Measurements from ENCODE around the gene TEC. TPM values are rescaled to one million over a fixed set of nuclear protein-coding genes. Genes with fewer than 3 reads are reported as not detected.
A peak's percentile ranks its signal among the peaks of the same experiment; 100 is the strongest.
"Not testable (repeated sequence)": the region's sequence is repeated elsewhere in the genome, so short reads cannot be mapped to it uniquely, and the experiment has no call there.

TEC gene
- total and polyA plus RNA-seq, 3 experiments from 2014 or later: 1.6 to 2.4 (median 1.6) TPM

DNA sequence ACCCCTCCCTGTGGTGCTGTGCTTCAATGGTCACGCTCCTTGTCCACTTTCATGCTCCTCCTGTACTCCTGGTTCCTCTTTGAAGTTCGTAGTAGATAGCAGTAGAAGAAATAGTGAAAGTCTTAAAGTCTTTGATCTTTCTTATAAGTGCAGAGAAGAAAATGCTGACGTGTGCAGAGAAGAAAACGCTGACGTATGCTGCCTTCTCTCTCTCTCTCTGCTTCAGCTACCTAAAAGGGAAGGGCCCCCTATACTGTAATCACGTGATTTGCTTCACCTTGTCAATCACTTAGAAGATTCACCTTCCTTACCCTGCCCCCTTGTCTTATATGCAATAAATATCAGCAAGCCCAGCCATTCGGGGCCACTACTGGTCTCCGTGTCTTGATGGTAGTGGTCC is 50.2 kb downstream of the TEC start:
- H3K36me3 ChIP-seq (ENCODE audit: insufficient read depth, low read length); H3K4me1 ChIP-seq (ENCODE audit: insufficient read depth, low read length); H3K9me3 ChIP-seq (ENCODE audit: low read length); POLR2A ChIA-PET; H3K4me3 Mint-ChIP-seq; H3K36me3 Mint-ChIP-seq; H3K27ac ChIP-seq (ENCODE audit: low read depth, low read length); H3K4me3 ChIP-seq (ENCODE audit: low read length); H3K9me3 Mint-ChIP-seq; H3K4me1 Mint-ChIP-seq; H3K27me3 Mint-ChIP-seq; H3K27ac Mint-ChIP-seq; DNase-seq; CTCF ChIA-PET; H3K27me3 ChIP-seq (ENCODE audit: insufficient read depth, low read length, poor library complexity, severe bottlenecking): not testable (repeated sequence)

GRCh38 chr4:48216563-48216962 is 53.1 kb downstream of the TEC start:
- DNase-seq: no peak
- Mint-ChIP-seq H3K9me3 (no peaks in the 10 kb centered on the region), H3K4me3 (no peak overlapping the region), H3K27me3 (no peaks in the 10 kb centered on the region), H3K27ac (peak overlapping the region in 1 of 8 donors; percentile 8), H3K4me1 (peaks cover 6 to 8% (median 7%) of the 10 kb centered on the region in 3 donors), H3K36me3 (peaks cover 0 to 4% (median 3%) of the 10 kb centered on the region in 3 donors)
- ChIA-PET CTCF (no interaction called here), POLR2A (no interaction called here)
- Histone ChIP-seq H3K9me3 (ENCODE audit: low read length) (no peaks in the 10 kb centered on the region), H3K27ac (ENCODE audit: low read depth, low read length) (no peak overlapping the region), H3K4me3 (ENCODE audit: low read length) (no peak overlapping the region), H3K27me3 (ENCODE audit: insufficient read depth, low read length, poor library complexity, severe bottlenecking) (no peaks in the 10 kb centered on the region), H3K4me1 (ENCODE audit: insufficient read depth, low read length) (no peaks in the 10 kb centered on the region), H3K36me3 (ENCODE audit: insufficient read depth, low read length) (no peaks in the 10 kb centered on the region)

DNA sequence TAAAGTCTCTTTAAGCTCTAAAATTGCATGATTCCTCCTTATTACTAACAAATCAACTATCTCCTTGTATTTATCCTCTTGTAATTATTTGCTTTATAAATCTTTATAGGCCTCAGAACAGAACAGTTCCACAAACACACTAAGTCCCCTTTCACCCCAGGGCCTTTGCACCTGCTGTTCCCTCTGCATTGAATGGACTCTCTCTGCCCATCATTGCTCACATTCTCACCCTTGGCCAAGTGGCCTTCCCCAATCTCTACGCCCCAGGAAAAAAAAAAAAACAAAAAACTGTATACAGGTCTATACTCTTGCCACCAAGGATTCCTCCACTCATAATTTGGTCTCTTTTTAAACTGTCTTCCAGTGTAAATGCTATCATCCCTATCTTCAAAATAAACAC is 53.7 kb downstream of the TEC start:
- Mint-ChIP-seq H3K4me3 (no peak overlapping the region), H3K27me3 (peaks cover 0 to under 1% of the 10 kb centered on the region in 2 donors), H3K4me1 (peaks cover 6 to 8% (median 8%) of the 10 kb centered on the region in 3 donors), H3K36me3 (peaks cover 0 to 4% (median 3%) of the 10 kb centered on the region in 3 donors), H3K27ac (no peak overlapping the region), H3K9me3 (no peaks in the 10 kb centered on the region)
- ChIA-PET CTCF (no interaction called here), POLR2A (no interaction called here)
- DNase-seq: no peak
- H3K9me3 ChIP-seq (ENCODE audit: low read length): no peaks in the 10 kb centered on the region
- H3K27ac ChIP-seq (ENCODE audit: low read depth, low read length): no peak overlapping the region
- no peaks in the 10 kb centered on the region for H3K4me1 ChIP-seq (ENCODE audit: insufficient read depth, low read length)
- no peaks in the 10 kb centered on the region for H3K36me3 ChIP-seq (ENCODE audit: insufficient read depth, low read length)
- H3K4me3 ChIP-seq (ENCODE audit: low read length): no peak overlapping the region
- no peaks in the 10 kb centered on the region for H3K27me3 ChIP-seq (ENCODE audit: insufficient read depth, low read length, poor library complexity, severe bottlenecking)

DNA sequence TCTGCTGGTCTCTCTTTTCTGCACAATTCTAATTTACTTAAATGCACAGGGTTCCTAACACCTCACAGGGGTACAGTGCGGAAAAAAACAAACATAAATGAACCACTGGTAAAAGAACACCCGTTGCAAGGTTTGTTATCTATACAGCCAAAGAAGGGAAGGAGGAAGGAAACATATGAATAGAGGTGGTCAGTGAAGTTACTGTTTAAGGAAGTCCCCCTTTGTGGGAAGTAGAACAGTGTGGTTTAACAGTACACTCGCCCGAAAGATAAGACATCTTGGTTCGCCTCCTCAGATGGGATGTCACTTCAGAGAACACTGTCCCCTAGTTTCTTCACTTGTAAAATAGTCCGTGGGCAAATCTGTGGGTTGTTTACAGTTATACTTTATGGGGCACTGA is 57.5 kb downstream of the TEC start:
- no peaks in the 10 kb centered on the region for H3K9me3 Mint-ChIP-seq
- peak overlapping the region in 1 of 7 donors; percentile 6 for H3K4me3 Mint-ChIP-seq
- no peaks in the 10 kb centered on the region for H3K4me1 ChIP-seq (ENCODE audit: insufficient read depth, low read length)
- no peaks in the 10 kb centered on the region for H3K27me3 ChIP-seq (ENCODE audit: insufficient read depth, low read length, poor library complexity, severe bottlenecking)
- H3K36me3 ChIP-seq (ENCODE audit: insufficient read depth, low read length): no peaks in the 10 kb centered on the region
- peaks cover 3 to 9% of the 10 kb centered on the region in 2 donors for H3K27me3 Mint-ChIP-seq
- peaks cover 10 to 12% (median 10%) of the 10 kb centered on the region in 3 donors for H3K4me1 Mint-ChIP-seq
- no peak overlapping the region for H3K27ac ChIP-seq (ENCODE audit: low read depth, low read length)
- no peak overlapping the region for H3K4me3 ChIP-seq (ENCODE audit: low read length)
- ChIA-PET POLR2A (no interaction called here), CTCF (no interaction called here)
- no peak for DNase-seq
- H3K36me3 Mint-ChIP-seq: no peaks in the 10 kb centered on the region
- H3K9me3 ChIP-seq (ENCODE audit: low read length): no peaks in the 10 kb centered on the region
- H3K27ac Mint-ChIP-seq: no peak overlapping the region

DNA sequence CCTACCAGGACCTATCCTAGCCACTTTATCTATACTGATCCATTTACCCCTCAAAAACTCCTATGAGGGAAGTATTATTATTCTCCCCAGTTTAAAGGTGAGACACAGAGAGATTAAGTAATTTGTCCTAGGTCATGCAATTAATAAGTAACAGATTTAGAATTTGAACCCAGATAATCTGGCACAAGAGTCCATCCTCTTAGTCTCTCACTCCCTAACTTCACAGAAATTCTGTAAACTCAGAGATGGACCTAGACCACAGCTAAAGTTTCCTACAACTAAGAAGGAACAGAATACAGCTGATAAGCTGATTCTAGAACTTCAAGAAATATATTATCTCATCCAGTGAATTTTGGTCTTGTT is 58.7 kb downstream of the TEC start:
- H3K4me3 ChIP-seq (ENCODE audit: low read length): no peak overlapping the region
- H3K9me3 Mint-ChIP-seq: no peaks in the 10 kb centered on the region

GRCh38 chr4:48205626-48206025 is 64.0 kb downstream of the TEC start:
- DNase-seq: no peak
- Mint-ChIP-seq H3K36me3 (peaks cover 0 to 10% (median 0%) of the 10 kb centered on the region in 3 donors), H3K4me1 (peaks cover 0 to 3% (median 3%) of the 10 kb centered on the region in 3 donors), H3K27ac (no peak overlapping the region), H3K4me3 (no peak overlapping the region), H3K27me3 (peaks cover 4 to 19% of the 10 kb centered on the region in 2 donors), H3K9me3 (no peaks in the 10 kb centered on the region)
- no peak overlapping the region for H3K27ac ChIP-seq (ENCODE audit: low read depth, low read length)
- no peak overlapping the region for H3K4me3 ChIP-seq (ENCODE audit: low read length)
- no peaks in the 10 kb centered on the region for H3K27me3 ChIP-seq (ENCODE audit: insufficient read depth, low read length, poor library complexity, severe bottlenecking)
- no peaks in the 10 kb centered on the region for H3K9me3 ChIP-seq (ENCODE audit: low read length)
- ChIA-PET CTCF (no interaction called here), POLR2A (no interaction called here)
- H3K4me1 ChIP-seq (ENCODE audit: insufficient read depth, low read length): no peaks in the 10 kb centered on the region
- H3K36me3 ChIP-seq (ENCODE audit: insufficient read depth, low read length): no peaks in the 10 kb centered on the region

More for the DNA sequence above, 58.7 kb downstream of the TEC start:
- no peak overlapping the region for H3K4me3 Mint-ChIP-seq
- Histone ChIP-seq H3K4me1 (ENCODE audit: insufficient read depth, low read length) (no peaks in the 10 kb centered on the region), H3K27ac (ENCODE audit: low read depth, low read length) (no peak overlapping the region), H3K36me3 (ENCODE audit: insufficient read depth, low read length) (no peaks in the 10 kb centered on the region), H3K27me3 (ENCODE audit: insufficient read depth, low read length, poor library complexity, severe bottlenecking) (no peaks in the 10 kb centered on the region), H3K9me3 (ENCODE audit: low read length) (no peaks in the 10 kb centered on the region)
- H3K27ac Mint-ChIP-seq: no peak overlapping the region
- peaks cover 10 to 12% (median 10%) of the 10 kb centered on the region in 3 donors for H3K4me1 Mint-ChIP-seq
- POLR2A ChIA-PET: no interaction called here
- CTCF ChIA-PET: no interaction called here
- no peak for DNase-seq
- H3K27me3 Mint-ChIP-seq: peaks cover 4 to 13% of the 10 kb centered on the region in 2 donors
- no peaks in the 10 kb centered on the region for H3K36me3 Mint-ChIP-seq

DNA sequence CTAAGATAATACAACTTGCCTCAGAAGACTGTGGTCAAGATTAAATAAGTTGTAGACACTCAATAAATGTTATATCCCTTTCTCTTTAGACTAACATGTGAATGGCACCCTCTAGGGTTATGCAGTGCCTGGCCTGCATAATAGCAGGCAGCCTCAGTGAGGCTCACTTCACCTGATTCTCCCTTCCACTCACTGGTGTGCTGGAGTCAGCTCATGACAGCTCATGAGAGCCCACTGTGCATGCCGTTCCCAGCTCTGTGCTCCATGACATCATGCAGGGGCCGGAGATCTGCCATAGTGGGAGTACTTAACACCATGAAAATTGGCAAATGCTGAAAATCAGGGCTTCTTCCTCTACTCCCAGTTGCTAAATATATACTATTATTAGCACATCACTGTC is 64.5 kb downstream of the TEC start:
- H3K27me3 ChIP-seq (ENCODE audit: insufficient read depth, low read length, poor library complexity, severe bottlenecking): no peaks in the 10 kb centered on the region
- H3K9me3 ChIP-seq (ENCODE audit: low read length): no peaks in the 10 kb centered on the region
- H3K4me3 Mint-ChIP-seq: no peak overlapping the region
- no peaks in the 10 kb centered on the region for H3K4me1 ChIP-seq (ENCODE audit: insufficient read depth, low read length)
- H3K36me3 Mint-ChIP-seq: peaks cover 0 to 10% (median 0%) of the 10 kb centered on the region in 3 donors
- H3K27ac Mint-ChIP-seq: no peak overlapping the region
- H3K9me3 Mint-ChIP-seq: no peaks in the 10 kb centered on the region
- H3K36me3 ChIP-seq (ENCODE audit: insufficient read depth, low read length): no peaks in the 10 kb centered on the region
- H3K27me3 Mint-ChIP-seq: peaks cover 4 to 16% of the 10 kb centered on the region in 2 donors
- CTCF ChIA-PET: no interaction called here
- no peak overlapping the region for H3K4me3 ChIP-seq (ENCODE audit: low read length)
- H3K4me1 Mint-ChIP-seq: no peaks in the 10 kb centered on the region
- POLR2A ChIA-PET: no interaction called here
- DNase-seq: no peak
- no peak overlapping the region for H3K27ac ChIP-seq (ENCODE audit: low read depth, low read length)

GRCh38 chr4:48203819-48204218 is 65.8 kb downstream of the TEC start:
- peak overlapping the region; percentile 45 for H3K27ac ChIP-seq (ENCODE audit: low read depth, low read length)
- no peaks in the 10 kb centered on the region for H3K9me3 ChIP-seq (ENCODE audit: low read length)
- H3K4me3 ChIP-seq (ENCODE audit: low read length): no peak overlapping the region
- DNase-seq: no peak
- POLR2A ChIA-PET: no interaction called here
- no peaks in the 10 kb centered on the region for H3K36me3 ChIP-seq (ENCODE audit: insufficient read depth, low read length)
- Mint-ChIP-seq H3K27me3 (peaks cover 4 to 16% of the 10 kb centered on the region in 2 donors), H3K9me3 (no peaks in the 10 kb centered on the region), H3K27ac (peak overlapping the region in 1 of 8 donors; percentile 7), H3K36me3 (peaks cover 0 to 14% (median 0%) of the 10 kb centered on the region in 3 donors), H3K4me3 (no peak overlapping the region), H3K4me1 (no peaks in the 10 kb centered on the region)
- CTCF ChIA-PET: no interaction called here
- no peaks in the 10 kb centered on the region for H3K27me3 ChIP-seq (ENCODE audit: insufficient read depth, low read length, poor library complexity, severe bottlenecking)
- H3K4me1 ChIP-seq (ENCODE audit: insufficient read depth, low read length): no peaks in the 10 kb centered on the region

All from CD8-positive, alpha-beta memory T cell (primary cell).